22Rv1 (cell line): ENCODE data around the gene MROH2A.
"Not testable (repeated sequence)": the region's sequence is repeated elsewhere in the genome, so short reads cannot be mapped to it uniquely, and the experiment has no call there.

Experiments used
- H3K27ac ChIP-seq: fragments of 450-650 bp; 2 replicates; pipeline ENCODE4 v1.5.1; 2017
- ZFX ChIP-seq: fragments of 450-650 bp; IDR thresholded peaks from 2 replicates; pipeline ENCODE4 v1.6.1; 2017; ENCODE audit warnings: antibody characterized with exemption, borderline replicate concordance
- TF ChIP-seq, protein P1 (sequence below): fragments of 450-650 bp; IDR thresholded peaks from 2 replicates; pipeline ENCODE4 v1.5.1; 2017; ENCODE audit warnings: mild to moderate bottlenecking

Gene MROH2A, protein sequence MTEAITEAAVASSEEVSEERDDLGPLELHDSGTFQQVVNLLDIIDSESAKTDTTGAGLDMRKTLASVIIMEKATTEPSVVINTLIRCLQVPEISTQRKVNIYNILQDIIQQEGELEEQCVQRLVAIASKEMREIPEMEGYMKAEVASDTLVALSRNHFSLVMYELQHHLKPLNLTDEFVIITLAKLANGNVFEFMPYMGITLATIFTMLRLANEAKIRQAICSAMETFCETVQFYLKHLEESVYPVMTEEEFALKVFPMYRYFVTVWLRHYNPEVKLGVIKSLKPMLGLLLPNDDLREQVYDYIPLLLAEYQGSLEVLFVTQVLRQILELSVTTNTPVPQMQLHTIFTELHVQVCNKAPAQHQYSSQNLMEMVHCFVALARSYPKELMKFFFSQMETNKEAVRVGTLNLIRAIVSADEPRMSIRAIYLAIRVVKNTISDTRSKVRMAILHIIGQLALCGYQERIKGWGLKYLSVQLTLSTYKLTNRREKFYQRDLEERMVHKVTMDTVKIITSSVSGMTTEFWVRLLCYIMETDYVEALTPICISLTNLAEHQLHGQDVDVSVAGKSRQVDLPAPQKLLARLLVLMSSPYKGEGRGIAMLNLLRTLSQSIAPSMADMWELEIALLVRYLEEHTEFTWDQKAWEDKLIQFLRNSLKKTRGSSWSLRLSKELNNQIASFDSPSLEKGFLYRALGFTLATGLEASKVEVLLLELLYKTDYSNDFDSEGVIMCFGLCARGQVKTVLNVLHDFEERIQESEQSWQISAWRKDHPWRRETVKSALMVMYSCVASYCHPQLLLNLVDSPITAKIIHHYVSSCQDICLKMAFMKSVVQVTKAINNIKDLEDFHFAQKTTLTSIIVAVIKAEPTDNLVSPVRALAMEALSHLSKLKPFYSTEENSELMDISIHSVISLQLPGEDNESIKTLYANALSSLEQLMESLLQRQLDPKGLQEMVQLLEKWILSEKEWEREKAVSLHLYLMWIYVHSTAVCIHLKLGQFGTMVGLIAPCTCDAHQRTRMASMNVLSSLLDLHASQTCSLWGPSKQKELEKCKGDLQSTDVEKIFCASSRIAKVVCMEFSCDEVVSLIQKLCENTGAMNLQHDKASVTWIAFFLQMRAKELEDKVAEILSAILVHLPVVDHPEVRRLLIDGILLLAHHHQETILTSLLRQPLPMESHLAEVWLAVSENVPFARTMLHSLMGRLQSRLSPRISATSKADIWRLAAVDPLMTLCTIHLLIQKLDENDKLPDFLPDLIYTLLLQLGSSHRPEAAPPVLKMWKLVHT (N-terminal part only)

DNA sequence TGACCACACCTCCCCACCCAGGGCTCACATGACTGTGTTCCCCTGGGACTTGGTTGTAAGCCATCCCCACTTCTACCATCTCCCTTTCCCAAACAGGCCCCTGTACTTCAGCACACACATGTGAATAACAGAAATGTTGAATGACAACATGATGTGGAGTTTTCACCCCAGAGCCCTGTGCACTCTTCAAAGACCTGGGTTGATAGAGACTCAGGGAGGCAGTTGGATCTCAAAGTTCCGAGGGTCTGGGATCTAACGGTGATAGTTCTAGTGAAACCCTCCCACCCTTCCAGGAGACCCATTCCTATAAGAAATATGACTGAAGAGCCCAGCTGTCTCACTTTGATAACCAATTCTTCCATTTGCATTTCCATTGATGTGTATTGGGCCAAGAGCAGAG is at the start of gene MROH2A:
MROH2A (plus strand) TSS at position 301 of the 400 bp plus-strand sequence. CDS start 1,029 bp downstream, outside the sequence.
- TF ChIP-seq, protein P1, sequence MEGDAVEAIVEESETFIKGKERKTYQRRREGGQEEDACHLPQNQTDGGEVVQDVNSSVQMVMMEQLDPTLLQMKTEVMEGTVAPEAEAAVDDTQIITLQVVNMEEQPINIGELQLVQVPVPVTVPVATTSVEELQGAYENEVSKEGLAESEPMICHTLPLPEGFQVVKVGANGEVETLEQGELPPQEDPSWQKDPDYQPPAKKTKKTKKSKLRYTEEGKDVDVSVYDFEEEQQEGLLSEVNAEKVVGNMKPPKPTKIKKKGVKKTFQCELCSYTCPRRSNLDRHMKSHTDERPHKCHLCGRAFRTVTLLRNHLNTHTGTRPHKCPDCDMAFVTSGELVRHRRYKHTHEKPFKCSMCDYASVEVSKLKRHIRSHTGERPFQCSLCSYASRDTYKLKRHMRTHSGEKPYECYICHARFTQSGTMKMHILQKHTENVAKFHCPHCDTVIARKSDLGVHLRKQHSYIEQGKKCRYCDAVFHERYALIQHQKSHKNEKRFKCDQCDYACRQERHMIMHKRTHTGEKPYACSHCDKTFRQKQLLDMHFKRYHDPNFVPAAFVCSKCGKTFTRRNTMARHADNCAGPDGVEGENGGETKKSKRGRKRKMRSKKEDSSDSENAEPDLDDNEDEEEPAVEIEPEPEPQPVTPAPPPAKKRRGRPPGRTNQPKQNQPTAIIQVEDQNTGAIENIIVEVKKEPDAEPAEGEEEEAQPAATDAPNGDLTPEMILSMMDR = no peak
- TF ChIP-seq ZFX = no peak
- H3K27ac ChIP-seq = no peak within 1 kb of the TSS

DNA sequence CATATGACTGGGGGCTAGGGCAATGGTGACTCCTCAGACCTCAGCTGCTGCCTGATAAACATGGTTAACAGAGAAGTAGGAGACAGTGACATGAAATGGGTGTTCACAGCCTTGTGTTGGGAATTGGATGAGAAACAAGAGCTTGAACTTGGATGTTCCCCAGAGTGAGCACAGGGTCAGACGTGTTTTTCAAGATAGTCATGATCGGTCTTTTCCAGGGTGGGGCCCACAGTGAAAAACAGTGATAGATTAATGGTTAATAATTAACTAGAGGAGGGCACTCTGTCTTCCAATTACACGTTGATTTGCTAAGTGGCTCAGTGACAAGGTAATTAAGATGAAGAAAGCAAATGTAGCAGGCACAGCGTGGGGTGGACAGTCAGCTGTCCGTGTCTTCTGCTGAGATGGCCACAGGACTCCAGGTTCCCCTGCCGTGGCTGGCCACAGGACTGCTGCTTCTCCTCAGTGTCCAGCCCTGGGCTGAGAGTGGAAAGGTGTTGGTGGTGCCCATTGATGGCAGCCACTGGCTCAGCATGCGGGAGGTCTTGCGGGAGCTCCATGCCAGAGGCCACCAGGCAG is 49.3 kb upstream of the MROH2A start, which contains the start of gene UGT1A3:
UGT1A3 (plus strand) TSS at position 320 of the 579 bp plus-strand sequence; CDS start at position 405, 85 bp downstream.
- TF ChIP-seq, protein P1 = no peak
- TF ChIP-seq ZFX = no peak
- peak within 1 kb of the TSS; percentile 53 for H3K27ac ChIP-seq

DNA sequence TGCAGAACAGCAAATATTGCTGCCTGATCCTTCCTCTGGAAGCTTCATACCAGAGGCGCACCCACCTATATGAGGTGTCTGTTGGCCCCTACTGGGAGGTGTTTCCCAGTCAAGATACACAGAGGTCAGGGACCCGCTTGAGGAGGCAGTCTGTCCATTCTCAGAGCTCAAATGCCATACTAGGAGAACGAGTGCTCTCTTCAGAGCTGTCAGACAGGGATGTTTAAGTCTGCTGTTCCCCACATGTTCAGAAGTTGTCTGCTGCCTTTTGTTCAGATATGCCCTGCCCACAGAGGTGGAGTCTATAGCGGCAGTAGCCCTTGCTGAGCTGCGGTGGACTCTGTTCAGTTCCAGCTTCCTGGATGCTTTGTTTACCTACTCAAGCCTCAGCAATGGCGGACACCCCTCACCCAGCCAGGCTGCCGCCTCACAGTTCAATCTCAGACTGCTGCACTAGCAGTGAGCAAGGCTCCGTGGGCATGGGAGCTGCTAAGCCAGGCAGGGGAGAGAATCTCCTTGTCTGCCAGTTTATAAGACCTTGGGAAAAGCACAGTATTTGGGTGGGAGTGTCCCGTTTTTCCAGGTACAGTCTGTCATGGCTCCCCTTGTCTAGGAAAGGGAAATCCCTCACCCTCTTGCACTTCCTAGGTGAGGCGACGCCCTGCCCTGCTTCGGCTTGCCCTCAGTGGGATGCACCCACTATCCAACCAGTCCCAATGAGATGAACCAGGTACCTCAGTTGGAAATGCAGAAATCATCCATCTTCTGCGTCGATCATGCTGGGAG is 41.1 kb upstream of the MROH2A start:
- H3K27ac ChIP-seq = not testable (repeated sequence)

DNA sequence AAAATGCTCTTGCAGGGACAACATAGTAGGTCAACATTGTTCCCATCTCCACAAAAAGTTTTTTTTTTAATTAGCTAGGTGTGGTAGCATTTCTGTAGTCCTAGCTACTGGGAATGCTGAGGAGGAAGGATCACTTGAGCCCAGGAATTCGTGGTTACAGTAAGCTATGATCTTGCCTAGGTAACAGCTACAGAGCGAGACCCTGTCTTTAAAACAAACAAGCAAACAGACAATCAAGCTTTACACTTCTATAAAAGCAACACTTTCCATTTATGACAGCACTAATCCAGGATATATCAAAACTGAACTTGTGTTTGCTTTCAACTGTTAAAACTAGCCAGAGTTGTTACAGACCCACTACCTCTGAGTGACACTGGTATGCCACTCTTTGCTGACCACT is 37.3 kb upstream of the MROH2A start:
- peak overlapping the region; percentile 77 for H3K27ac ChIP-seq
- TF ChIP-seq ZFX = no peak
- TF ChIP-seq, protein P1 = no peak

DNA sequence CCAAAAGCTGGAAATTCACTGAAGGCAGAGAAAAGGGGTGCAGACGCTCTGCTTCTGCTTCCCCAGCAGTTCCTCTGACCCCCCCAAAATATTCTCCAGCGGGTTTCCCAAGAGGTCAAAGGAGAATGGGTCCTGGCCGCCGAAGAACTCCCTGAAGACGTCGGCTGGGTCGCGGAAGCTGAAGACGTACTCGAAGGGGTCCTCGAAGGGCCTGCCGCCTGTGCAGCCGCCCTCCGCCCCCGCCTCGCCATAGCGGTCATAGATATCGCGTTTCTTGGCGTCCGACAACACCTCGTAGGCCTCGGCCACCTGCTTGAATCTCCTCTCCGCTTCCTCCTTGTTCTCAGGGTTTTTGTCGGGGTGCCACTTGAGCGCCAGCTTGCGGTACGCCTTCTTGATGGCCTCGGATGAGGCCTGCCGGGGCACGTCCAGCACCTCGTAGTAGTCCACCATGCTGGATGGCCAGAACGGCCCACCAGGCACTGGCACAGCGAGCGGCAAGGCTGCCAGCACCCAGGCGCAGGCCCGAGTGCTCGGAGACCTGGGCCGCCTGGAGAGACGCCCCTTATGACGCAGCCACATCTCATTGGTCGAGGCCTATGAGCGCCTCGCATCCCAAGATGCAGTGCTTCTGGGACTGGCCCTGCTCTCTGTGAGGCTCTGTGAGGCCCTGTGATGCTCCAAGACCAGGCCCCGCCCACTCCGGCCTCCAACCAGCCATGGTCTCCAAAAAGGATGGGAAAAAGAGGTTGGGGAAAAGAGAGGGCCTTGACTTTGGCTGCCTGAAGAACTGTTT is 34.5 kb upstream of the MROH2A start:
- TF ChIP-seq, protein P1 = no peak
- no peak for TF ChIP-seq ZFX
- peak overlapping the region; percentile 77 for H3K27ac ChIP-seq

DNA sequence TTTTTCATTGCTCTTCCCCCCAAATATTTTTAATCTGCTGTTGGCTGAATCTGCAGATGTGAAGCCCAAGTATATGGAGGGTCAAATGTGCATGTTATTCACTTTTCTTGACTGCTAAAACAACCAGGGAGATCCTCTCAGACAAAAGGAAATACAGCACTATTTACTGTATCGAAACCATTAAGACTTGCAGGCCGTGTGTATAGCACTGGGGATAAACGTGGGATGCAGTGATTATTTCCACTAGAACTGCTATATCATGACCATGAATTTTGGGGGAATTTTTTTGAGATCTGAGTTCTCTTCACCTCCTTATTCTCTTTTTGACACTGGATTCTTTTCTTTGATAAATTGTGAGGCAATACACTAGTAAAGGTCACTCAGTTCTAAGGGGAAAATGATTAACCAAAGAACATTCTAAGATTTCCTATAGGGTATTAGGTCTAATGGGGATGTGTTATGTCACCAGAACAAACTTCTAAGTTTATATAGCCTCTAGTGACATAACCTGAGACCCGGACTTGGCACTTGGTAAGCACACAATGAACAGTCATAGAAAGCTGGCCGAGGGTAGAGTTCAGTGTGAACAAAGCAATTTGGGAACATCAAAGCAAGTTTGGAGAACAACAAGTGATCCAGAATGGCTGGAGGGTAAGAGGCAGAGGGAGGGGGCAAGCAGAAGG is 32.9 kb upstream of the MROH2A start:
- H3K27ac ChIP-seq = peak overlapping the region; percentile 77
- TF ChIP-seq, protein P1 = no peak
- TF ChIP-seq ZFX = no peak

DNA sequence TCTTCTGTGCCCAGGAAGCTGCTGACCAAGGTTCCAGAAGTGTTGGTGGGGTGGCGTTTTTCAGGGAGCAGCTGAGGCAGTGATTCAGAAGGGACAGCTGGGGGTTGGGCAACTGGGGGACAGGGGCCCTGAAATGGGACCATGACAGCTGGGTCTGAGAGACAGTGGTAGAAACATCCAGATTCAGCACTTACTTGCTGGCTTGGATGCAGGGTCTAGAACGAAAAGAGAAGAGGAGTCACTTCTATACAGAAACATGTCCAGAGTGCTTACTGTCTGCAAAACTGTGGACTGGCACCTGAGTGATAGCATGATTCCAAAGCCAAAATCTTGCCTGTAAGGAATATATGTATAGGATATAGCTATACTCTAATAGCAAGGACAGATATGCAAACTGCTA is 32.3 kb upstream of the MROH2A start:
- H3K27ac ChIP-seq = peak overlapping the region; percentile 77
